ENCODE results near the gene MEOX1. TPM values are rescaled to one million over a fixed set of nuclear protein-coding genes. Genes with fewer than 3 reads are reported as not detected.
"Not testable (repeated sequence)": the region's sequence is repeated elsewhere in the genome, so short reads cannot be mapped to it uniquely, and the experiment has no call there.

Gene MEOX1
- total and polyA plus RNA-seq, 2 of the 13 experiments (the other 11 are each of a cell fraction or from before 2014, with no cell fraction given) = not detected

DNA sequence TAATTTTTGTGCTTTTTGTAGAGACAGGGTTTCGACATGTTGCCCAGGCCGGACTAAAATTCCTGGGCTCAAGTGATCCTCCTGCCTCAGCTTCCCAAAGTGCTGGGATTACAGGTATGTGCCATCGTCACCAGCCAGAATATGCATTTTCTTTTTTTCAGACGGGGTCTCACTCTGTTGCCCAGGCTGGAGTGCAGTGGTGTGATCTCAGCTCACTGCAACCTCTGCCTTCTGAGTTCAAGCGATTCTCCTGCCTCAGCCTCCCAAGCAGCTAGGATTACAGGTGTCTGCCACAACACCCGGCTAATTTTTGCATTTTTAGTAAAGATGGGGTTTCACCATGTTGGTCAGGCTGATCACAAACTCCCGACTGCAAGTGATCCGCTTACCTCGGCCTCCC, 25.2 kb upstream of the MEOX1 start:
- peaks cover 5 to 44% of the 10 kb centered on the region in 2 experiments; a peak in 4 of 5 replicates for H3K27me3 ChIP-seq (ENCODE audit: control insufficient read depth in 1 of 2, insufficient read depth in 2 of 2, low read length in 2 of 2)
- intact Hi-C loops (cut with micrococcal nuclease; ENCODE audit: unreplicated experiment); H3K4me3 ChIP-seq (replicated peaks in 1 of 3; ENCODE audit: insufficient read depth in 1 of 3, low read depth in 2 of 3, low read length in 3 of 3); DNase-seq (ENCODE audit: low spot score); in situ Hi-C loops (cut with HindIII; ENCODE audit: extremely low pct_ligation_motif_present, low pct_unique_long_range_greater_than_20kb); H3K27ac ChIP-seq (ENCODE audit: extremely low read length, insufficient read depth, low read length); H3K4me2 ChIP-seq (ENCODE audit: low read depth, low read length); ATAC-seq; H3K9me3 ChIP-seq (ENCODE audit: low read length); H3K36me3 ChIP-seq (replicated peaks in 1 of 2; ENCODE audit: control insufficient read depth in 1 of 2, insufficient read depth in 2 of 2, low read length in 2 of 2); BruUV-seq (replicated peaks); H2AFZ ChIP-seq (ENCODE audit: low read length); H3K9ac ChIP-seq (ENCODE audit: insufficient read depth, low read depth, low read length); H3K79me2 ChIP-seq (ENCODE audit: insufficient read depth, low read length); H4K20me1 ChIP-seq (ENCODE audit: insufficient read depth, low read length); CTCF ChIA-PET (ENCODE audit: low intra/inter-chr PET ratio, low total read pairs); FAIRE-seq; POLR2A ChIA-PET: not testable (repeated sequence)
- 55% methylated on average over 9 of the region's 9 CpGs for WGBS (ENCODE audit: low lambda C conversion rate)
- peak; percentile 71 for TF ChIP-seq ZNF121 (CRISPR knock-in tag; IDR thresholded peaks at IDR 0.05)
- TF ChIP-seq ZMYM3 (CRISPR knock-in tag; IDR thresholded peaks at IDR 0.05) = peak; percentile 23; the same call in 1 of the 2 replicates
- peaks cover 59% of the 10 kb centered on the region for H3K4me1 ChIP-seq (ENCODE audit: insufficient read depth, low read length)

DNA sequence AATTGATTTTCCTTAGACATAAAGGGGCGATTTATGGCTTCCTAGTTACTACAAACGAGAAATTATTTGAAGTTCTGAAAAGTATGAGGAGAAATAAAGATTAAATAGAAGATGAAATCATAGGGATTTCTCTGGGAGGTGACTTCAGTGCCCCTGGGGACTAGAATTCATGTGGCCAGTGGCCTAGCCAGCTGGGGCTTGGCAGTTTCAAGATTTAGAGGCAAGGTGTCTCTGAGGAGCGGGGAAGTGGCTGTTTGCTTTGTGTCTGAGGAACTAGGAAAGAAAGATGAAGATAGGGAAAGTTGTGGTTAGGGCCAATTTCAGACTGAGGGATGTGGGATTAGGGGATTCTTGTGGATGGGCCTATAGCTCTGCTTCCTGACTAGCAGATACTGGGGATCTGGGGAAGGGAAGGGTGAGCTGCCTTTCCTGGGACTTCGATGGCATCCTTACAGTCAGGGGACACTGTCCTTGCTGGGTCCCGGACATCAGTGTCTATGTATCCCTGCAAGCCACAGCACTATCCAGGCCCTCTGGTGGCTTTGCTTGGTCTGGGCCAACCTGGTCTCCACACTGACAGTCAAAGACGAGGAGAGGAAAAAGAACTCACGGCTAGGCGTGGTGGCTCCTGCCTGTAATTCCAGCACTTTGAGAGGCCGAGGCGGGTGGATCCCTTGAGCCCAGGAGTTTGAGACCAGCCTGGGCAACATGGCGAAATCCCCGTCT, 22.4 kb upstream of the MEOX1 start:
- H3K9ac ChIP-seq (ENCODE audit: insufficient read depth, low read depth, low read length) = no peak overlapping the region
- CTCF ChIA-PET (ENCODE audit: low intra/inter-chr PET ratio, low total read pairs) = interaction anchor here (0.7 to 1.5 kb wide), 2 partner anchors 76 to 107 kb away, joined by 3 read pairs; no protein-coding TSS in a partner anchor
- TF ChIP-seq KMT2B (CRISPR knock-in tag; IDR thresholded peaks at IDR 0.05) (no peak), PHF21A (CRISPR knock-in tag; IDR thresholded peaks at IDR 0.05) (no peak), SOX6 (IDR thresholded peaks at IDR 0.05) (no peak), SOX6 (CRISPR knock-in tag; IDR thresholded peaks at IDR 0.05) (no peak), HIVEP1 (CRISPR knock-in tag; IDR thresholded peaks at IDR 0.05) (0 out of 2 replicates have a peak, but pooled peaks have one; percentile 18), EEA1 (CRISPR knock-in tag; IDR thresholded peaks at IDR 0.05; ENCODE audit: borderline replicate concordance) (peak; percentile 25; the same call in 1 of the 2 replicates), ZNF788 (CRISPR knock-in tag; IDR thresholded peaks at IDR 0.05; ENCODE audit: borderline replicate concordance) (no peak), STAG1 (CRISPR knock-in tag; IDR thresholded peaks at IDR 0.05) (peak; percentile 40), SNAI1 (CRISPR knock-in tag; IDR thresholded peaks at IDR 0.05; ENCODE audit: borderline replicate concordance) (0 out of 2 replicates have a peak, but pooled peaks have one; percentile 36), CTCF (CRISPR knock-in tag; IDR thresholded peaks at IDR 0.05) (peak; percentile 48), POLR2A (IDR thresholded peaks at IDR 0.05; ENCODE audit: insufficient read depth in 1 of 2, low read depth in 2 of 2, low read length in 2 of 2) (no peak), RAD51 (IDR thresholded peaks at IDR 0.05; ENCODE audit: borderline replicate concordance) (no peak), NBN (conservative IDR thresholded peaks at IDR 0.05) (no peak)
- TF ChIP-seq, protein P1, sequence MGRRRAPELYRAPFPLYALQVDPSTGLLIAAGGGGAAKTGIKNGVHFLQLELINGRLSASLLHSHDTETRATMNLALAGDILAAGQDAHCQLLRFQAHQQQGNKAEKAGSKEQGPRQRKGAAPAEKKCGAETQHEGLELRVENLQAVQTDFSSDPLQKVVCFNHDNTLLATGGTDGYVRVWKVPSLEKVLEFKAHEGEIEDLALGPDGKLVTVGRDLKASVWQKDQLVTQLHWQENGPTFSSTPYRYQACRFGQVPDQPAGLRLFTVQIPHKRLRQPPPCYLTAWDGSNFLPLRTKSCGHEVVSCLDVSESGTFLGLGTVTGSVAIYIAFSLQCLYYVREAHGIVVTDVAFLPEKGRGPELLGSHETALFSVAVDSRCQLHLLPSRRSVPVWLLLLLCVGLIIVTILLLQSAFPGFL (CRISPR knock-in tag; IDR thresholded peaks at IDR 0.05) = no peak
- no peak overlapping the region for H3K27ac ChIP-seq (ENCODE audit: extremely low read length, insufficient read depth, low read length)
- H3K4me1 ChIP-seq (ENCODE audit: insufficient read depth, low read length) = peaks cover 60% of the 10 kb centered on the region
- H3K9me3 ChIP-seq (ENCODE audit: low read length) = no peaks in the 10 kb centered on the region
- peak; percentile 50 for FAIRE-seq
- H4K20me1 ChIP-seq (ENCODE audit: insufficient read depth, low read length) = no peaks in the 10 kb centered on the region
- no peak overlapping the region for H3K4me3 ChIP-seq (replicated peaks in 1 of 3; ENCODE audit: insufficient read depth in 1 of 3, low read depth in 2 of 3, low read length in 3 of 3)
- BruUV-seq (replicated peaks) = no TSS peak
- no peak for DNase-seq (ENCODE audit: low spot score)
- no peaks in the 10 kb centered on the region for H3K79me2 ChIP-seq (ENCODE audit: insufficient read depth, low read length)
- POLR2A ChIA-PET = interaction anchor here (1.1 to 1.5 kb wide), 3 partner anchors 19 to 316 kb away, joined by 4 to 5 read pairs (median 5); no protein-coding TSS in a partner anchor
- H2AFZ ChIP-seq (ENCODE audit: low read length) = no peak overlapping the region
- 45% methylated on average over 11 of the region's 12 CpGs for WGBS (ENCODE audit: low lambda C conversion rate)
- H3K36me3 ChIP-seq (replicated peaks in 1 of 2; ENCODE audit: control insufficient read depth in 1 of 2, insufficient read depth in 2 of 2, low read length in 2 of 2) = no peaks in the 10 kb centered on the region
- H3K4me2 ChIP-seq (ENCODE audit: low read depth, low read length) = no peak overlapping the region
- peaks cover 6 to 62% of the 10 kb centered on the region in 2 experiments; a peak in 4 of 5 replicates for H3K27me3 ChIP-seq (ENCODE audit: control insufficient read depth in 1 of 2, insufficient read depth in 2 of 2, low read length in 2 of 2)
- in situ Hi-C loops (cut with HindIII; ENCODE audit: extremely low pct_ligation_motif_present, low pct_unique_long_range_greater_than_20kb) = no loop called here
- peak; percentile 80 for ATAC-seq
- intact Hi-C loops (cut with micrococcal nuclease; ENCODE audit: unreplicated experiment) = no loop called here
